ENCODE measurements around the gene HEPACAM2. TPM values are rescaled to one million over a fixed set of nuclear protein-coding genes. Genes with fewer than 3 reads are reported as not detected.

Gene HEPACAM2
- total and polyA plus RNA-seq, 2 donors (not counting 1 experiment from before 2014, with no cell fraction given) = under 0.01 TPM; not detected in 1

- no peaks in the 10 kb centered on the region for H3K27me3 ChIP-seq (ENCODE audit: control insufficient read depth, insufficient read depth, low read length)
- no peak for DNase-seq (ENCODE audit: low read depth in 2 of 2)
- no peaks in the 10 kb centered on the region for H3K36me3 ChIP-seq (ENCODE audit: control insufficient read depth, insufficient read depth, low read length)
- H3K4me1 ChIP-seq (ENCODE audit: control insufficient read depth, extremely low read depth, insufficient read depth, low read length) = no peaks in the 10 kb centered on the region
- no peak overlapping the region for H3K9ac ChIP-seq (ENCODE audit: insufficient read depth, low read length)
- TF ChIP-seq EZH2 (IDR thresholded peaks at IDR 0.05; ENCODE audit: low read length, missing control alignments) = no peak
- no peak for TF ChIP-seq CTCF (conservative IDR thresholded peaks at IDR 0.05 in 1 of 2, IDR thresholded peaks at IDR 0.05 in 1 of 2; ENCODE audit: low read depth in 1 of 2, low read length in 2 of 2)
- H2AFZ ChIP-seq (ENCODE audit: low read length) = no peak overlapping the region
- no peak overlapping the region for H3K4me3 ChIP-seq (replicated peaks in 1 of 4; ENCODE audit: control extremely low read depth in 1 of 4, insufficient read depth in 1 of 4, low read depth in 3 of 4, low read length in 4 of 4)
- no peaks in the 10 kb centered on the region for H3K9me3 ChIP-seq (ENCODE audit: control insufficient read depth, insufficient read depth, low read depth, low read length)
- no peak overlapping the region for H3K27ac ChIP-seq (ENCODE audit: insufficient read depth, low read length)
- H3K79me2 ChIP-seq (ENCODE audit: control insufficient read depth, insufficient read depth, low read length) = no peaks in the 10 kb centered on the region
- no peak overlapping the region for H3K4me2 ChIP-seq (ENCODE audit: extremely low read depth, insufficient read depth, low read length)
- no peaks in the 10 kb centered on the region for H4K20me1 ChIP-seq (ENCODE audit: control insufficient read depth, extremely low read depth, insufficient read depth, low read length)
These were observed 23.5 kb downstream of the HEPACAM2 start for GRCh38 chr7:93202594-93203250.

- no peak for TF ChIP-seq EZH2 (IDR thresholded peaks at IDR 0.05; ENCODE audit: low read length, missing control alignments)
- no peak for TF ChIP-seq CTCF (conservative IDR thresholded peaks at IDR 0.05 in 1 of 2, IDR thresholded peaks at IDR 0.05 in 1 of 2; ENCODE audit: low read depth in 1 of 2, low read length in 2 of 2)
- Histone ChIP-seq H3K4me2 (ENCODE audit: extremely low read depth, insufficient read depth, low read length) (no peak overlapping the region), H4K20me1 (ENCODE audit: control insufficient read depth, extremely low read depth, insufficient read depth, low read length) (no peaks in the 10 kb centered on the region), H3K9ac (ENCODE audit: insufficient read depth, low read length) (no peak overlapping the region), H3K79me2 (ENCODE audit: control insufficient read depth, insufficient read depth, low read length) (no peaks in the 10 kb centered on the region), H3K4me1 (ENCODE audit: control insufficient read depth, extremely low read depth, insufficient read depth, low read length) (no peaks in the 10 kb centered on the region), H3K4me3 (replicated peaks in 1 of 4; ENCODE audit: control extremely low read depth in 1 of 4, insufficient read depth in 1 of 4, low read depth in 3 of 4, low read length in 4 of 4) (no peak overlapping the region), H3K27me3 (ENCODE audit: control insufficient read depth, insufficient read depth, low read length) (no peaks in the 10 kb centered on the region), H3K36me3 (ENCODE audit: control insufficient read depth, insufficient read depth, low read length) (no peaks in the 10 kb centered on the region), H3K27ac (ENCODE audit: insufficient read depth, low read length) (no peak overlapping the region), H3K9me3 (ENCODE audit: control insufficient read depth, insufficient read depth, low read depth, low read length) (no peaks in the 10 kb centered on the region), H2AFZ (ENCODE audit: low read length) (no peak overlapping the region)
- no peak for DNase-seq (ENCODE audit: low read depth in 2 of 2)
These were observed 27.8 kb downstream of the HEPACAM2 start for GRCh38 chr7:93198472-93198871.

GRCh38 chr7:93196336-93196735 is 29.9 kb downstream of the HEPACAM2 start:
- no peaks in the 10 kb centered on the region for H3K79me2 ChIP-seq (ENCODE audit: control insufficient read depth, insufficient read depth, low read length)
- H4K20me1 ChIP-seq (ENCODE audit: control insufficient read depth, extremely low read depth, insufficient read depth, low read length) = no peaks in the 10 kb centered on the region
- H3K27me3 ChIP-seq (ENCODE audit: control insufficient read depth, insufficient read depth, low read length) = no peaks in the 10 kb centered on the region
- TF ChIP-seq CTCF (conservative IDR thresholded peaks at IDR 0.05 in 1 of 2, IDR thresholded peaks at IDR 0.05 in 1 of 2; ENCODE audit: low read depth in 1 of 2, low read length in 2 of 2) (no peak), EZH2 (IDR thresholded peaks at IDR 0.05; ENCODE audit: low read length, missing control alignments) (no peak)
- H2AFZ ChIP-seq (ENCODE audit: low read length) = no peak overlapping the region
- H3K27ac ChIP-seq (ENCODE audit: insufficient read depth, low read length) = no peak overlapping the region
- no peak overlapping the region for H3K9ac ChIP-seq (ENCODE audit: insufficient read depth, low read length)
- no peak overlapping the region for H3K4me3 ChIP-seq (replicated peaks in 1 of 4; ENCODE audit: control extremely low read depth in 1 of 4, insufficient read depth in 1 of 4, low read depth in 3 of 4, low read length in 4 of 4)
- no peak for DNase-seq (ENCODE audit: low read depth in 2 of 2)
- H3K9me3 ChIP-seq (ENCODE audit: control insufficient read depth, insufficient read depth, low read depth, low read length) = no peaks in the 10 kb centered on the region
- H3K4me2 ChIP-seq (ENCODE audit: extremely low read depth, insufficient read depth, low read length) = no peak overlapping the region
- no peaks in the 10 kb centered on the region for H3K4me1 ChIP-seq (ENCODE audit: control insufficient read depth, extremely low read depth, insufficient read depth, low read length)
- no peaks in the 10 kb centered on the region for H3K36me3 ChIP-seq (ENCODE audit: control insufficient read depth, insufficient read depth, low read length)
